Ovary (tissue), 9 donors: ENCODE measurements around the gene CEP78. TPM values are rescaled to one million over a fixed set of nuclear protein-coding genes. Genes with fewer than 3 reads are reported as not detected.
"Not testable (repeated sequence)": the region's sequence is repeated elsewhere in the genome, so short reads cannot be mapped to it uniquely, and the experiment has no call there.

Source experiments
- DNase-seq, 5 donors: peaks; one replicate each; pipeline ENCODE4 v3.0.0-alpha.2; 2019 to 2020
- H3K27ac ChIP-seq, 2 donors: fragments of 200-600 bp; one replicate each; pipeline versions ENCODE4 v1.5.1 to v1.8.0; 2019 to 2022
- H3K27me3 ChIP-seq: fragments of 200-600 bp; one replicate; pipeline ENCODE4 v1.8.0; 2022
- H3K36me3 ChIP-seq: fragments of 200-600 bp; sonication (generic); one replicate; pipeline ENCODE4 v1.5.1; 2019
- H3K4me1 ChIP-seq: one replicate; pipeline ENCODE4 v1.8.1; 2013; ENCODE audit warnings: mild to moderate bottlenecking, moderate library complexity; ENCODE audit not compliant: insufficient read depth
- H3K4me3 ChIP-seq: fragments of 200-600 bp; sonication (generic); one replicate; pipeline ENCODE4 v1.5.1; 2017
- H3K9me3 ChIP-seq, 2 donors: fragments of 200-600 bp in 1 of 2; sonication (generic) in 1 of 2; one replicate each; pipeline versions ENCODE4 v1.5.1 to v1.8.1; 2013 to 2019; ENCODE audit warnings: mild to moderate bottlenecking in 1 of 2, moderate library complexity in 1 of 2
- EP300 ChIP-seq: sonication (generic); formaldehyde crosslinking; IDR thresholded peaks from one replicate; pipeline ENCODE4 v1.6.1; 2017; ENCODE audit warnings: antibody characterized with exemption
- POLR2A ChIP-seq: fragments of 450-650 bp; IDR thresholded peaks from one replicate; pipeline ENCODE4 v1.6.1; 2017; ENCODE audit warnings: antibody characterized with exemption, mild to moderate bottlenecking, moderate library complexity
- WGBS, 3 donors: extraction: QIAGEN DNeasy Blood & Tissue Kit in 1 of 3; methylation state at CpG; one replicate each; pipeline versions ENCODE4 v1.1.5 to v1.1.7; 2013 to 2017; 5-methylcytosine and 5-hydroxymethylcytosine counted together
- intact Hi-C, 4 donors: fragments of 100-400 bp; cut with DNase I; formaldehyde crosslinking; loops; one replicate each; pipeline versions ENCODE4 v1.11.0 to v1.15.1; 2022 to 2023
- polyA plus RNA-seq, 2 donors: library from polyadenylated mRNA; stranded (reverse); fragments of 200-250 nt in 1 of 2; fragments of 350-450 nt in 1 of 2; fragmentation: Illumina TruSeq in 1 of 2; extraction: RNeasy Lipid Tissue Mini Kit (QIAGEN cat#74804) in 1 of 2; gene quantifications; one replicate each; pipeline ENCODE4 v1.2.3, GENCODE V29; 2013 to 2014
- total RNA-seq, 7 donors: library from RNA; depleted of rRNA in 2 of 7; stranded (reverse); fragments of >200 nt in 2 of 7; fragmentation: NEBNext Ultra II Directional in 3 of 7; extraction: Animal tissue kit (Norgen Biotek cat#: 25700) in 3 of 7; gene quantifications; one replicate each; pipeline versions ENCODE4 v1.1.0 to v1.2.4, GENCODE V29; 2016 to 2023
- TF ChIP-seq, protein P1 (sequence below), 3 donors: fragments of 450-650 bp in 2 of 3; fragments of 200-600 bp in 1 of 3; IDR thresholded peaks; one replicate each; pipeline versions ENCODE4 v1.5.1 to v1.8.0; 2016 to 2022; ENCODE audit warnings: antibody characterized with exemption in 3 of 3, mild to moderate bottlenecking in 1 of 3
- donor health status: DM: no; HTN: no; CAD: no; lungs with moderate emphysema.
- donor health status: DM: no; HTN: no; CAD: no.
- donor health status: Bipolar disorder and iron deficiency.
- donor health status: DM: yes; HTN: yes; CAD: no.
- donor health status: DM: no; HTN: no; CAD: no.
- donor health status: DM: yes; HTN: yes; CAD: no.

CEP78 gene
- total and polyA plus RNA-seq, 9 donors, result 6.1 to 25.6 (median 14.4) TPM

DNA sequence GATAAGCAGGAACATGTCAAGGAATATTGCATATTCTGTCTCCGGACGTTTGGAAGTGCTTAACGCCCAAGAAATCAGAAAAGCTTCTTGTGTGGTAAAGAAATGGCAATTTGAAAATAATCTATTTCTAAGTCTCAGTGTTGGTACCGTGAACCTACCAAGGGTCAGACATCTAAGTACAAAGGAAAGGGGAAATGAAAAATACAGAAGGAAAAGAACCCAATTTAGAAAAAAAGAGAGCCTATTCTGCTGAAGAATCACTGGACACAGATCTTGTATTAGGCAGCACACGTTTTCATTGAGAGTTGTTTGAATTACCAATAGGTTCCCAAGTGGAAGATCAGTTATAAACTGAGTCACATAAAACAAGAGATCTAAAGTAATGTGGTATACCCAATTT is 46.9 kb upstream of the CEP78 start:
- no peaks in the 10 kb centered on the region for H3K36me3 ChIP-seq
- no peaks in the 10 kb centered on the region for H3K4me1 ChIP-seq
- H3K9me3 ChIP-seq, result no peaks in the 10 kb centered on the region
- no peak for TF ChIP-seq EP300
- TF ChIP-seq, protein P1, sequence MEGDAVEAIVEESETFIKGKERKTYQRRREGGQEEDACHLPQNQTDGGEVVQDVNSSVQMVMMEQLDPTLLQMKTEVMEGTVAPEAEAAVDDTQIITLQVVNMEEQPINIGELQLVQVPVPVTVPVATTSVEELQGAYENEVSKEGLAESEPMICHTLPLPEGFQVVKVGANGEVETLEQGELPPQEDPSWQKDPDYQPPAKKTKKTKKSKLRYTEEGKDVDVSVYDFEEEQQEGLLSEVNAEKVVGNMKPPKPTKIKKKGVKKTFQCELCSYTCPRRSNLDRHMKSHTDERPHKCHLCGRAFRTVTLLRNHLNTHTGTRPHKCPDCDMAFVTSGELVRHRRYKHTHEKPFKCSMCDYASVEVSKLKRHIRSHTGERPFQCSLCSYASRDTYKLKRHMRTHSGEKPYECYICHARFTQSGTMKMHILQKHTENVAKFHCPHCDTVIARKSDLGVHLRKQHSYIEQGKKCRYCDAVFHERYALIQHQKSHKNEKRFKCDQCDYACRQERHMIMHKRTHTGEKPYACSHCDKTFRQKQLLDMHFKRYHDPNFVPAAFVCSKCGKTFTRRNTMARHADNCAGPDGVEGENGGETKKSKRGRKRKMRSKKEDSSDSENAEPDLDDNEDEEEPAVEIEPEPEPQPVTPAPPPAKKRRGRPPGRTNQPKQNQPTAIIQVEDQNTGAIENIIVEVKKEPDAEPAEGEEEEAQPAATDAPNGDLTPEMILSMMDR (IDR thresholded peaks at IDR 0.05), result no peak
- TF ChIP-seq POLR2A, result no peak
- no peaks in the 10 kb centered on the region for H3K27me3 ChIP-seq
- H3K4me3 ChIP-seq, result no peak overlapping the region
- 77 to 85% (median 77%) methylated on average over 5 of the region's 5 CpGs for WGBS, 3 donors
- H3K27ac ChIP-seq, result no peak overlapping the region
- intact Hi-C loops, result no loop called here
- no peak for DNase-seq

GRCh38 chr9:78189461-78189860 is 46.4 kb upstream of the CEP78 start:
- WGBS, 3 donors, result 61 to 73% (median 70%) methylated on average over 5 of the region's 5 CpGs
- H3K27me3 ChIP-seq, result no peaks in the 10 kb centered on the region
- intact Hi-C loops, result no loop called here

GRCh38 chr9:78191931-78192330 is 43.9 kb upstream of the CEP78 start:
- intact Hi-C loops, result no loop called here
- no peaks in the 10 kb centered on the region for H3K9me3 ChIP-seq
- no peak for DNase-seq
- no peak overlapping the region for H3K4me3 ChIP-seq
- no peak overlapping the region for H3K27ac ChIP-seq
- no peaks in the 10 kb centered on the region for H3K36me3 ChIP-seq
- H3K27me3 ChIP-seq, result no peaks in the 10 kb centered on the region
- no peaks in the 10 kb centered on the region for H3K4me1 ChIP-seq
- no peak for TF ChIP-seq POLR2A
- TF ChIP-seq EP300, result no peak
- TF ChIP-seq, protein P1 (IDR thresholded peaks at IDR 0.05), result no peak

More at GRCh38 chr9:78189461-78189860, 46.4 kb upstream of the CEP78 start:
- DNase-seq, result no peak
- H3K36me3 ChIP-seq, result no peaks in the 10 kb centered on the region
- TF ChIP-seq, protein P1 (IDR thresholded peaks at IDR 0.05), result no peak
- TF ChIP-seq POLR2A (no peak), EP300 (no peak)
- no peaks in the 10 kb centered on the region for H3K4me1 ChIP-seq
- no peaks in the 10 kb centered on the region for H3K9me3 ChIP-seq
- H3K27ac ChIP-seq, result no peak overlapping the region
- H3K4me3 ChIP-seq, result no peak overlapping the region

DNA sequence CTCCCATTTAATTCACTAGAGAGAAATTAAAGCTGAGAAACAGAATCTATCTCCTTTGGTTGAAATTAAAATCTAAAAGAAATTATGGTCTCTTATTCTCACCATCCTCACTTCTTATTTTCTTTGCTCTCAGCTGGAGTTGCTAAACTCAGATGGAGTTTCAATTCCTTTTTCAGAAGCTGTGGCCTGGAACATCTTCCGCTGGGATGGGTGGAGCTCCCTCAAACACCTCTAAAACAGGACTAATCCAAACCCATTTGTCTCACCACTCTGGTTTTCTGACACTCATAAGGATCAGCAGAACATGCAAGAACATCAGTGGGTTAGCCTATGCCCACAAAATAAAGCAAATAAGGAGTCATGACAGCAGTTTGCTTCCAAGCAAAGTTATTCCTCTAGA is 39.6 kb upstream of the CEP78 start:
- intact Hi-C loops, result no loop called here
- H3K4me1 ChIP-seq, result no peaks in the 10 kb centered on the region
- no peaks in the 10 kb centered on the region for H3K27me3 ChIP-seq
- H3K4me3 ChIP-seq, result no peak overlapping the region
- WGBS, 3 donors, result 90 to 97% (median 90%) methylated on average over 1 of the region's 1 CpG
- H3K27ac ChIP-seq, result no peak overlapping the region
- H3K9me3 ChIP-seq, result no peaks in the 10 kb centered on the region
- TF ChIP-seq POLR2A, result no peak
- DNase-seq, result no peak
- no peaks in the 10 kb centered on the region for H3K36me3 ChIP-seq

GRCh38 chr9:78201158-78201777 is 34.6 kb upstream of the CEP78 start:
- H3K4me3 ChIP-seq, H3K4me1 ChIP-seq, H3K27ac ChIP-seq, H3K36me3 ChIP-seq, H3K27me3 ChIP-seq, intact Hi-C loops, DNase-seq, H3K9me3 ChIP-seq: not testable (repeated sequence)
- 59 to 67% (median 62%) methylated on average over 16 of the region's 16 CpGs for WGBS, 3 donors
